ENCODE data around the gene P3H3.
A peak's percentile ranks its signal among the peaks of the same experiment; 100 is the strongest.

P3H3 gene

DNA sequence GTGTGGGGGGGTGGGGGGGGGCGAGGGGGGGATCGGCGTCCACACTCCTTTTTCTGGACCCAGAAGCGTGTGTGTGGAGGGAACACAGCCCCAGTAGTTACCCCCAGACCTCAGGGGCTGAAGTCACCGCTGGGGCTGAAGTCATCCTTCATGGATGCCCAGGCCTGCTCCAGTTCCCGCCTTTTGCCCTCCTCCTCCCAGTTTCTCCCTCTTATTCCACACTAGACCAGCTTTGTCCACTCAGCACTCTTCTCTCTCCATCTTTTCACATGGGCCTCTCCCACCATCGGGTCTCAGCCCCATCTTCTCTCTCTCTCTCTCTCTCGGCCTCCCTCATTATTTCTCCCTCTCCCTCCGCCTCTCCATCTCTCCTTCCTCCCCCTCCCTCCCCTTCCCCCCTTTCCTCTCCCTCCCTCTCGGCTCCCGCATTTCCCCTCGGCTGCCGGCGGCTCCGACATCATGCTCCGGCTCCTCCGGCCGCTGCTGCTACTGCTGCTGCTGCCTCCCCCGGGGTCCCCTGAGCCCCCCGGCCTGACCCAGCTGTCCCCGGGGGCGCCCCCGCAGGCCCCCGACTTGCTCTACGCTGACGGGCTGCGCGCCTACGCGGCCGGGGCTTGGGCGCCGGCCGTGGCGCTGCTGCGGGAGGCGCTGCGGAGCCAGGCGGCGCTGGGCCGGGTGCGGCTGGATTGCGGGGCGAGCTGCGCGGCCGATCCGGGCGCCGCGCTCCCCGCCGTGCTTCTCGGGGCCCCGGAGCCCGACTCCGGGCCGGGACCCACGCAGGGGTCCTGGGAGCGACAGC lies at the start of gene P3H3:
Gene P3H3 (plus strand): TSS at position 426 of the 799 bp plus-strand sequence. CDS start 34 bp downstream, at position 460.
- no peak for DNase-seq

GRCh38 chr12:6778574-6779550 lies 49.3 kb upstream of the P3H3 start:
- peak; percentile 89 for DNase-seq

DNA sequence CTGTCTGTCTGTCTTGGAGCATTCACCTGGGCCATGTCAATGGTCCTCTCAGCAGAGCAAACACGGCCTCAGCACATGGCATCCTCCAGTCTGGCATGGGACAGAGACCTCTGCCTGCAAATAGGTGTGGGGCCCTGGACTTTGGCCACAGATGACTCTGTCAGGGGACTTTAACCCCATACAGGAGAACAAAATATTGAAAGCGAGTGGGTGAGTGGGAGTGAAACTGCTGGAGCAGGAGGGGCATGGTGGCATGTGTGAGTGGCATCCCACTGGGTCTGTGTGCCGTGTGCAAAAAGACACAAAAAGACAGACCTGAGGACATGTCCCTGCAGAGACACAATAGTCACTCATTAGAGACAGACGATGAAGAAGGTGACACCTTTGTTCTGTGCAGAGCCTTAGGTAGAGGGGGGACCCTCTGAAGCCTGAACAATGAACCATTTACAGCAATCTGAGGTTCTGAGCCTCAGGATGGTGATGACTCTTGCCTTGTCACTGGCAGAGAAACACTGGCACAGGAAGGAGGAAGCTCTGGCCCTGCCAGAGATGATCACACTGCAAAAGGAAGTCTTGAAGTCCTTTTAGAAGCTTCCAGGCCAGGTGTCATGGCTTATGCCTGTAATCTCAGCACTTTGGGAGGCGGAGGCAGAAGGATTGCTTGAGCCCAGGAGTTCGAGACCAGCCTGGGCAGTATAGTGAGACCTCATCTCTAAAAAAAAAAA lies 48.3 kb upstream of the P3H3 start:
- no peak for DNase-seq

- no peak for DNase-seq
Observed at GRCh38 chr12:6780573-6780972, 47.6 kb upstream of the P3H3 start.

DNA sequence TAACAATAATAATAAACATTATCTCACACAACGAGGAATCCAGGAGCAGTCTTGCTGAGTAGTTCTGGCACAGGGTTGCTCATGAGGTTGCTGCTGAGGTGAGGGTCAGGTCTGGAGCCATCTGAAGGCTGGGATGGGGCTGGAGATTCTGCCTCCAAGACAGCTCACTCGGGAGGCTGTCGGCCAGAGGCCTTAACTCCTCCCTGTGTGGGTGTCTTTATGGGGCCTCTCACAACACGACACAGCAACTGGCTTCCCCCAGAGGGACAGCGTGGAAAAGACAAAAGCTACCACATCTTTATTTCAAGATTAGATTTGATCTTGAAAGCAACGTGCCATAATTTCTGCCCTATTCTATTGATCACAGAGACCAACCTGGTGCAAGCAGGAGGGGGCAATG lies 46.1 kb upstream of the P3H3 start:
- no peak for DNase-seq

DNA sequence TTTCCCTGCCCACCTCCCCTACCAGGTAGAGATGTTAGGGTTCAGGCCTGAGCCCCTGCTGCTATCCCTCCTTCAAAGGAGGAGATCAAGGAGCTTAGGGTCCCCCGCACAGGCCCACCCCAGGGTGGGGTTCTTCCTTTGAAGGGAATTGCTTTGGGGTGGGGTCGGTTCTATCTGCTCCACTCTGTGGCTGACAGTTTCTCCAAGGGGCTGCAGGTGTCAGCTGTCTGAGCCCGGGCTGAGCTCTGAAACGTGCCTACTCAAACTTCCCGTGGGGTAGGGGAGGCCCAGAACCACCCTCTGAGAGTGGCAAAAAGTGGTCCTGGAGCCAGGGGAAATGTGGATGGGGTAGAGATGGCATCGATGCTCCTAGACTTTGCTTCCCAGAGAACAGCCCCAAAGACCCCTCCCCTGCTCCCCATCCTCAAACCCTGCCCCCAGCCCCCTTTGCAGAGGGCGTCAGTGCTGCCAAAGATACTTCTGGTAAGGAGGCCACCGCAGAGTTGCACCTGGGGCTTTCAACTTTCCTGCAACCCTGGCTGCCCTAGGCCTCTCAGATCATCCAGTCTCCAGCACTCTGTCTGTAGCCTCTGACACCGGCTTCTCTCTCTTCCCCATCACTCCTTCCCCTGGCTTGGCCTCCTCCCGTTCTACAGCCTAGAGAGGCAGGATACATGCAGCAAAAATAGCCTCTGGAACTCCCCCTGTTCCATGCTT lies 45.2 kb upstream of the P3H3 start:
- DNase-seq: no peak

DNA sequence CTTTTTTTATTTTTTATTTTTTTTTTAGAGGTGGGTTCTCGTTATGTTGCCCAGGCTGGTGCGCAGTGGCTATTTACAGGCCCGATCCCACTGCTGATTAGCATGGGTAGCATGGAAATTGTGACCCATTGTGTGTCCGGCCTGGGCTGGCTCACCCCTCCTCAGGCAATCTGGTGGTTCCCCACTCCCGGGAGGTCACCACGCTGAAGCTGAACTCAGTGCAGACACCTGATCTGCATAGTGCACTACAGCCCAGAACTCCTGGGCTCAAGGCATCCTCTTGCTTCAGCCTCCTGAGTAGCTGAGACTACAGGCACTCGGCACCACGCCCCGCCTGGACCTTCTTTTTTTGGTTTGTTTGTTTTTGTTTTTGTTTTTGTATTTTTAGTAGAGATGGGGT lies 44.4 kb upstream of the P3H3 start:
- no peak for DNase-seq

DNA sequence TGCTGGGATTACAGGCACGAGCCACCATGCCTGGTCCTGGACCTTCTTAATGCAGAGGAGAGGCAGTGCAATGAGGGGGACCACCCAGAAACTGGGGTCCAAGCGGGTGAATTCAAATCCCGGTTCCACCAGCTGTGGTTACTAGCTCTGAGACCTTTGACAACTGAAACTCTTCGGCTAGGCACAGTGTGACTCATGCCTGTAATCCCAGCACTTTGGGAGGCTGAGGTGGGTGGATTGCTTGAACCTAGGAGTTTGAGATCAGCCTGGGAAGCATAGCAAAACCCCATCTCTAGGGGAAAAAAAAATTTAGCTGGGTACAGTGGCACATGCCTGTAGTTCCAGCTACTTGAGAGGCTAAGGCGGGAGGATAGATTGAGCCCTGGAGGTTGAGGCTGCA lies 43.9 kb upstream of the P3H3 start:
- DNase-seq: no peak

DNA sequence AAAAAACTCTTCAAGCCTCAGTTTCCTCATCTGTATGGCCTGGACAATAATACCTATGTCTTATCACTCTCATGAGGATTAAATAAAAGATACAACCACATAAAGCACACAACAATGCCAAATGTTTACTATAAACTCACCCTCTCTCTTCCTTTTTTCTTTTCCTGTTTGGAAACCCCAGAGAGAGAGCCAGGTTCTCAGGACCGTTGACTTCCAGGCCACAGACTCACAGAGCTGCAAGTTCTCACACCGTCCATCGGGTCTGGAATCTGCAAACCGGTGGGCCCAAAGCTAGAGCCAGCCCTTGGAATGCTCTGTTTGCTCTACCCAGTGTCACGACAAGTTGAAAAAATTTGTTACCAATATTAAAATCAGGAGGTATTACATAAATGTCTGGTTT lies 43.4 kb upstream of the P3H3 start:
- no peak for DNase-seq

DNA sequence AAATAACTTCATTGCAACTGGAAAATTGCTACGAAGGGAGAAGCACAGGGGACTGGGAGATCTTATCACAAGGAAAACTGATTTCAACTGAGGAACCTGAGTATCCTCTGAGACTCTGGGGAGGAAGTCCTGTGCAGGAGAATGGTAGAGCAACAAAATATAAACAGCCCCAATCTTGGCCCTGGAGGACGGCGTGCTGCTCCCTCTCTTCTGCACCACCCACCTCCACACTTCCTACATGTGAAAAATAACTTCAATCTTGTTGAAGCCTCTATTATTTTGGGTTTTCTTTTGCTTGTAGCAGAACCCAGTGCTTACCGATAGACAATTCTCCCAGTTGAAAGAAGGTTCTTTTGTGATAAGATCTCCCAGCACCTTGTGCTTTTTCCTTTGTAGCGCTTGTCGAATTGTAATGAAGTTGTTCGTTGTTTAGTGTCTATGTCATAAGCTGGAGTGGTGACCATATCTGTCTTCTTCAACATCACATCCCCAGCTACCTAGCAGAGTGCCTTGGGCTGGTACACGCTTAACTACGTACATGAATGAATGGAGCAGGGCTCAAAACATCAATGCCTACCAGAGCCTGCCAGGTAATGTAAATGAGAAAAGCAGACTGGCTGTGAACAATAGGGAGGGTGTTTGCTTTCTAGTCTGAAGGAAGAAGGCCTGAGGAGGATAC lies 41.7 kb upstream of the P3H3 start:
- DNase-seq: no peak

DNA sequence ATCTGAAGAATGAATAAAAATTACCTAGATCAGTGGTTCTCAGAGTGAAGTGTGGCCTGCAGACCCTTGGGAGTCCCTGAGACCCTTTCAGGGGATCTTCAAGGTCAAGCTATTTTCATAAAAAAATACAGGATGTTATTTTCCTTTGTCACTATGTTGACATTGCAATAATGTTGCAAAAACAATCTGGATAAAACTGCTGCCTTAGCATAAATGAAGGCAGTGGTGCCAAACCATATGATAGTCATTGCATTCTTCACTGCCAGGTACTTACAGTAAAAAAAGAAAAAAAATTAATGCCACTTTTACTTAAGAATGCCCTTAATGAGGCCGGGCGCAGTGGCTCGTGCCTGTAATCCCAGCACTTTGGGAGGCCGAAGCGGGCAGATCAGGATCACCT lies 40.9 kb upstream of the P3H3 start:
- DNase-seq: no peak

GRCh38 chr12:6788972-6789924 lies 39.0 kb upstream of the P3H3 start, which contains the start of gene CD4:
Gene CD4, plus strand, starts transcription at chr12:6789528. Its CDS starts 10,611 bp downstream, at chr12:6800139.
- peak; percentile 77 for DNase-seq

DNA sequence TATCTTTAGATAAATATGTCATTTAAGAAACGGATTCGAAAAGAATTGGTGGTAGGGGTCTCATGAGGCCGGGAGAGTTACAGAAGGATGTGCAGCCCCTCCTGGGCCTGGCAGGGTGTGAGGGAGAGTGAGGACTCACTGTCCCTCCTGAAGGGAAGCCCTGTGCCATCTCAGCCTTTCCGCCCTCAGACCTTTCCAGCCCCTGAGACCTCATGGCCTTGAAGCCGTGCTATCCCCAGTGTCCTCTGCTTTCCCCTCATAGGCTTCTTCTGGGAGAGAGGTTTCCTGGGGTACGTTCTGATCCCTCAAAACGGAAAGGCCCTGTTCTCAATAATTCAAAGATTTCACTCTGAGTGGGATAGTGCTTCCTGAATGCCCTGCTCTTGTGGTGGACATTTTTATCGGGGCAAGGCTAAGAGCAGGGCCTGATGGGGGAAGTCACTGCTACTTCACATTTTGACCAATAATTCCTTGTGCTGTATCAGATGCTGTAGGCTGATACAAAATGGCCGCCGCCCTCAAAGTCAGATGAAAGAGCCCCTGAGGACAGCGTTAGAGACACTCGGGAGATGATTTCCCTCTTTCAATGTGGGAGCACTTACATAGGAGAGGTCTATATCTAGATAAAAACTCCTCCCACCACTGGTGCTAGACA lies 37.6 kb upstream of the P3H3 start:
- peak; percentile 59 for DNase-seq

GRCh38 chr12:6791931-6792520 lies 36.2 kb upstream of the P3H3 start:
- DNase-seq: peak; percentile 45

DNA sequence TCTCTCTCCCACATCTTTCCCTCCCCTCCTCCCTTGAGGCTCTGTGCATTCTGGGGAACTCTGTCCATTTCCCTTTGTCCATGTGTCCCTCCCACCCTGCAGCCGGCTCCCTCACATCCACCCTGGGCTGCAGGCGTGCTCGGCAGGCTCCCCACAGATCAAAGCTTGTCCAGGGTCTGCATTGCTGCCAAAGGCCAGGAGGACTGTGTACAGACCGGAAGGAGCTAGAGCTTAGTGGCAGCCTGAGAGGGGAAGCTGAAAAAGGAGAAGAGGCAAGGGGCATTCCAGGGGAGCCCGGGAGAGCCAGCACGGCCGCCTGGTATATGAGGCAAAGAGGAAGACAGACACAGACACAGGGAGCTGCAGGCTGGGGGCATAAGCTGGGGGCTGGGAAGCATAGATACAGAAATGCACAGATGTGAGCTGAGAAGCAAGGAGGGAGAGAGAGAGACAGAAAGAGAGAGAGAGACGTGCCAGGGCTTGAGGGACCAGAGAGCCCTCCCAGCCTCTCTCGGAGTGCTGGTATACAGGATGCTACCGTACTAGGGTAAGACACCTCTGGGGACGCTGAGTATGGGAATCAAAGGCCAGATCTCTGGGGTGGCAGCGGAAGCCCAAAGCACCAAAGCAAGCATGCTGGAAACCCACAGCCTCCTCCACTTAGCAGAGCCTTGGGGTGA lies 35.5 kb upstream of the P3H3 start:
- peak; percentile 27 for DNase-seq

GRCh38 chr12:6795088-6795487 lies 33.1 kb upstream of the P3H3 start:
- DNase-seq: no peak

GRCh38 chr12:6796576-6796975 lies 31.6 kb upstream of the P3H3 start:
- DNase-seq: no peak

DNA sequence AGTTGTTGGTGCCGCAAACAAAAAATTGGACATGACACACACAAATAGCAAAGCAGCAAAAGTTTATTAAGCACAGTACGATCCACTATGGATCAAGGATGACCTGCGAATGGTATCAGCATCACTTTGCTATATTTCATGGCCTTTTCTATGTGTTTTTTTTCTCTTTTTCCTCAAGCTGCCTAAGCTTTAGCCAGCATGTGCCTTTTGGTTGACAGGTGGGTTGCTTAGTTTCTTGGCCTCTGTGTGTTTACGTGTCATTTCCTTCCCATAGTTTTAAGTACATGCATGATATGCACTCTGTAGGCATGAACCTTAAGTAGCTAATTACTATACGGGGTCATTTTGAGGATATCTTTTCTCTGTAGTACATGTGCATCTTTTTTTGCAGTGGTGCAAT lies 29.1 kb upstream of the P3H3 start:
- no peak for DNase-seq

DNA sequence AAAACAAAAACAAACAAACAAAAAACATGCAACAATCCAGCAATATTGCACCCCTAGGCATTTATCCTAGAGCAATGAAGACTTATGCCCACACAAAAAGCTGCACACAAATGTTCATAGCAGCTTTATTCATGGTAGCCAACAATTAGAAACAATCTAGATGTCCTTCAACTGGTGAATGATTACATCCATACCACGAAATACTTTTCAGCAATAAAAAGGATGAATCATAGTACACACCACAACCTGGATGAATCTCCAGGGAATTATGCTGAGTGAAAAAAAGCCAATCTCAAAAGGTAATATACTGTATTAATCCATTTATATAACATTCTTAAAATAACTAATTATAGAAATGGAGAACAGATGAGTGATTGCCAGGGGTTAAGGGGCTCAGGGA lies 21.0 kb upstream of the P3H3 start:
- DNase-seq: no peak
